IMR-90 (cell line): Measurements from ENCODE around the gene AKR7A2. TPM values are rescaled to one million over a fixed set of nuclear protein-coding genes. Genes with fewer than 3 reads are reported as not detected.

Experiments
- ATAC-seq: fragments of 200-7000 bp; cut with Tn5 transposase; 2 replicates; pipeline ENCODE4 v1.9.1; 2020; ENCODE audit warnings: low read depth, mild to moderate bottlenecking, moderate library complexity
- BruUV-seq: library from RNA; stranded (reverse); fragments of 400-500 nt; replicated peaks from 2 replicates; lab custom pipeline; 2021; lab: Mats Ljungman, UMichigan
- CTCF ChIA-PET: fragments of 300-600 bp; formaldehyde crosslinking; extraction: SDS; loops from one replicate; lab custom pipeline; 2021; ENCODE audit warnings: antibody characterized with exemption; lab: Yijun Ruan, JAX
- POLR2A ChIA-PET: fragments of 300-600 bp; sonication (Branson Sonifier 250); formaldehyde crosslinking; loops from one replicate; lab custom pipeline; 2022; ENCODE audit warnings: antibody characterized with exemption; ENCODE audit not compliant: unreplicated experiment; lab: Charles Lee
- DNase-seq: peaks from one replicate; pipeline ENCODE4 v3.0.0; 2013
- H2AFZ ChIP-seq: replicated peaks from 2 replicates; pipeline ENCODE3; 2013; ENCODE audit warnings: low read length, mild to moderate bottlenecking; ENCODE audit not compliant: poor library complexity
- H2AK5ac ChIP-seq: 2 replicates; pipeline ENCODE4 v1.6.1; 2013; ENCODE audit warnings: low read depth, low read length, inconsistent platforms
- H2AK9ac ChIP-seq: replicated peaks from 2 replicates; pipeline ENCODE3; 2013; ENCODE audit warnings: mild to moderate bottlenecking, low read depth, low read length, moderate library complexity; ENCODE audit not compliant: poor library complexity
- H2BK120ac ChIP-seq: 2 replicates; pipeline ENCODE4 v1.6.1; 2013; ENCODE audit warnings: low read depth, low read length, inconsistent platforms
- H2BK15ac ChIP-seq: 3 replicates; pipeline ENCODE4 v1.6.1; 2013; ENCODE audit warnings: low read depth, low read length, inconsistent platforms
- H2BK20ac ChIP-seq: 2 replicates; pipeline ENCODE4 v1.6.1; 2013; ENCODE audit warnings: low read depth, mild to moderate bottlenecking, inconsistent platforms, low read length, moderate library complexity
- H2BK5ac ChIP-seq: 2 replicates; pipeline ENCODE4 v1.6.1; 2013; ENCODE audit warnings: mild to moderate bottlenecking, low read depth, low read length, inconsistent platforms; ENCODE audit not compliant: poor library complexity, severe bottlenecking
- H3K14ac ChIP-seq: replicated peaks from 2 replicates; pipeline ENCODE4 v1.6.1; 2013; ENCODE audit warnings: low read depth, low read length, inconsistent platforms
- H3K18ac ChIP-seq: 2 replicates; pipeline ENCODE4 v1.6.1; 2013; ENCODE audit warnings: low read depth, low read length, control low read depth
- H3K23ac ChIP-seq: 2 replicates; pipeline ENCODE4 v1.6.1; 2013; ENCODE audit warnings: low read depth, low read length, inconsistent platforms
- H3K27ac ChIP-seq: 2 replicates; pipeline ENCODE4 v1.5.1; 2013; ENCODE audit warnings: mild to moderate bottlenecking, control low read depth, low read length; ENCODE audit not compliant: insufficient read depth
- H3K27me3 ChIP-seq: 2 replicates; pipeline ENCODE4 v1.6.1; 2013; ENCODE audit warnings: low read length; ENCODE audit not compliant: control insufficient read depth, insufficient read depth
- H3K36me3 ChIP-seq: 2 replicates; pipeline ENCODE4 v1.6.1; 2013; ENCODE audit warnings: low read length, mixed read lengths; ENCODE audit not compliant: control insufficient read depth, insufficient read depth
- H3K4ac ChIP-seq: 2 replicates; pipeline ENCODE4 v1.6.1; 2013; ENCODE audit warnings: low read depth, low read length, inconsistent platforms
- H3K4me1 ChIP-seq: 2 replicates; pipeline ENCODE4 v1.6.1; 2013; ENCODE audit warnings: low read length, mixed read lengths; ENCODE audit not compliant: control insufficient read depth, insufficient read depth
- H3K4me2 ChIP-seq: 2 replicates; pipeline ENCODE4 v1.6.1; 2013; ENCODE audit warnings: low read depth, mild to moderate bottlenecking, control low read depth, low read length, moderate library complexity
- H3K4me3 ChIP-seq: 2 replicates; pipeline ENCODE4 v1.5.1; 2013; ENCODE audit warnings: low read depth, mild to moderate bottlenecking, control low read depth, low read length, moderate library complexity; ENCODE audit not compliant: insufficient read depth
- H3K56ac ChIP-seq: 2 replicates; pipeline ENCODE4 v1.6.1; 2013; ENCODE audit warnings: low read length, inconsistent platforms; ENCODE audit not compliant: insufficient read depth; ENCODE audit errors: extremely low read depth
- H3K79me1 ChIP-seq, 2 experiments: 2 replicates each; pipeline ENCODE4 v1.6.1; 2013; ENCODE audit warnings: low read length in 2 of 2, inconsistent platforms in 1 of 2, low read depth in 1 of 2
- H3K9ac ChIP-seq: 2 replicates; pipeline ENCODE4 v1.6.1; 2013; ENCODE audit warnings: low read depth, low read length, control low read depth
- H3K9me1 ChIP-seq: 2 replicates; pipeline ENCODE4 v1.6.1; 2013; ENCODE audit warnings: low read length, inconsistent platforms; ENCODE audit not compliant: insufficient read depth
- H3K9me3 ChIP-seq: 2 replicates; pipeline ENCODE4 v1.6.1; 2013; ENCODE audit warnings: low read length; ENCODE audit not compliant: control insufficient read depth, insufficient read depth
- H4K20me1 ChIP-seq: 2 replicates; pipeline ENCODE4 v1.6.1; 2013; ENCODE audit warnings: low read length, inconsistent platforms; ENCODE audit not compliant: insufficient read depth
- H4K5ac ChIP-seq: 2 replicates; pipeline ENCODE4 v1.6.1; 2013; ENCODE audit warnings: mild to moderate bottlenecking, low read depth, low read length, control low read depth
- H4K8ac ChIP-seq, 2 experiments: 2 replicates each; pipeline ENCODE4 v1.6.1; 2013; ENCODE audit warnings: low read depth in 2 of 2, low read length in 2 of 2, control low read depth in 1 of 2, inconsistent platforms in 1 of 2
- H4K91ac ChIP-seq: 2 replicates; pipeline ENCODE4 v1.6.1; 2013; ENCODE audit warnings: low read depth, low read length, inconsistent platforms; ENCODE audit not compliant: insufficient read depth
- ELK1 ChIP-seq: fragments of 150-350 bp; IDR thresholded peaks from 2 replicates; pipeline ENCODE4 v1.6.1; 2016; ENCODE audit warnings: low read depth, mild to moderate bottlenecking, low read length, moderate library complexity, borderline replicate concordance
- FOS ChIP-seq: fragments of 150-350 bp; IDR thresholded peaks from 2 replicates; pipeline ENCODE4 v1.6.1; 2016; ENCODE audit warnings: low read depth, low read length
- MAFK ChIP-seq: IDR thresholded peaks from 2 replicates; pipeline ENCODE4 v1.6.1; 2012; ENCODE audit warnings: low read depth, low read length, improper control_type of control experiment
- MAZ ChIP-seq: IDR thresholded peaks from 2 replicates; pipeline ENCODE4 v1.6.1; 2012; ENCODE audit warnings: low read depth, mild to moderate bottlenecking, low read length, improper control_type of control experiment, moderate library complexity, borderline replicate concordance
- POLR2A ChIP-seq: IDR thresholded peaks from 2 replicates; pipeline ENCODE4 v1.6.1; 2012; ENCODE audit warnings: mild to moderate bottlenecking, low read depth, low read length
- RAD21 ChIP-seq: IDR thresholded peaks from 2 replicates; pipeline ENCODE4 v1.6.1; 2012; ENCODE audit warnings: low read length, improper control_type of control experiment
- RCOR1 ChIP-seq: IDR thresholded peaks from 2 replicates; pipeline ENCODE4 v1.6.1; 2012; ENCODE audit warnings: mild to moderate bottlenecking, low read length, improper control_type of control experiment; ENCODE audit not compliant: insufficient replicate concordance
- RFX5 ChIP-seq: IDR thresholded peaks from 2 replicates; pipeline ENCODE4 v1.8.0; 2012; ENCODE audit warnings: low read depth, mild to moderate bottlenecking, low read length, moderate library complexity
- USF2 ChIP-seq: fragments of 150-350 bp; IDR thresholded peaks from 2 replicates; pipeline ENCODE4 v1.6.1; 2017; ENCODE audit warnings: mild to moderate bottlenecking, antibody characterized with exemption, low read length, low read depth
- WGBS, 2 experiments: methylation state at CpG; one replicate each; pipeline versions ENCODE4 v1.1.5 to v1.1.7; 2013; ENCODE audit warnings: missing lambda C conversion rate in 2 of 2; ENCODE audit not compliant: insufficient read length in 1 of 2; ENCODE audit errors: extremely low coverage in 2 of 2; 5-methylcytosine and 5-hydroxymethylcytosine counted together
- dilution Hi-C: fragments of 300-500 bp; cut with HindIII; formaldehyde crosslinking; loops from one replicate; pipeline ENCODE4 v1.14.3; 2018; ENCODE audit warnings: low sequenced_read_pairs; ENCODE audit not compliant: unreplicated experiment
- in situ Hi-C: fragments of 300-500 bp; cut with MboI; formaldehyde crosslinking; loops from 3 replicates; pipeline ENCODE4 v1.14.3; 2019; ENCODE audit warnings: low sequenced_read_pairs, inconsistent platforms, mixed read lengths
- intact Hi-C: fragments of 100-400 bp; cut with micrococcal nuclease; formaldehyde crosslinking; loops from 2 replicates; pipeline ENCODE4 v1.10.0; 2022
- polyA plus RNA-seq, 3 experiments: library from polyadenylated mRNA; depleted of rRNA; stranded (reverse); fragments of >200 nt; gene quantifications; 2 replicates each; pipeline ENCODE4 v1.2.3, GENCODE V29; 2012; ENCODE audit warnings: low replicate concordance in 1 of 3
- total RNA-seq: library from RNA; depleted of rRNA; stranded (reverse); fragments of >200 nt; gene quantifications from 2 replicates; pipeline ENCODE4 v1.2.3, GENCODE V29; 2012

The AKR7A2 gene
- total and polyA plus RNA-seq, 2 of the 4 experiments (the other 2 are of a cell fraction): 55.8 to 60.2 TPM

DNA sequence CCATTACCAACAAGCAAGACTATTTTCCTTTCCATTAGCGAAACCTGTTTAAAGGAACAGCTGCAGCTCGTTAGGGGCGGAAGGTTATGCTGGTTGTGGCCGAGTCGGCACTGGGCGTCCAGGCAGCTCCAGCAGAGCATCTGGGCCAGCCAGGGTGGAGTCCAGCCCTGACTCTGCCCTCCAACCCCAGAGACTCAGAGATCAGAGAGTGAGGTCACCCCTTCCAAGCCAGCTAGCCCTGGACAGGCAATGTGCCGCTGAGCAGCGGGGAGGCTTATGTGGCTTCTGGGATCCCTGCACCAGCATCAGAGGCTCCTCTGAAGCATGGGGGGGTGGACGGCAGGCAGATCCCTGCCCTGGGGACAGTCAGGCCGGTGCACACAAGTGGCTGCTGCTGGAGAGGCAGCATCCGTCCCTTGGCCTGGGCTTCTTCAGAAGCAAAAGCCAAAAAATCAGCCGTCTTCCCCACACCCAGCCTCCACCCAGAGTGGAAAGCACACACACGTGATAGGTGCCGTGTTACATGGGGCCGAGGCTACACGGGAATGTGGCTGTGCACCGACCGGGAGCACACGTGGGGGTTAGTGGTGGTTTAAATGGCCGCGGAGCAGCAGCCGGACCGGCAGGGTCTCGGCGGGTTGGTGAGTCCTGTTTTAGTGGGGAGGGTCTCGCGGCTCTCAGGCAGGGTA is 30.3 kb upstream of the AKR7A2 start:
- Histone ChIP-seq H3K9me3 (no peaks in the 10 kb centered on the region), H3K9ac (no peak overlapping the region), H2BK15ac (no peak overlapping the region), H3K4me1 (no peaks in the 10 kb centered on the region), H4K5ac (no peak overlapping the region), H2BK120ac (no peak overlapping the region), H3K56ac (no peak overlapping the region), H3K4me2 (no peak overlapping the region), H2AK5ac (no peak overlapping the region), H2AFZ (peak overlapping the region; percentile 53), H2BK5ac (no peak overlapping the region), H4K8ac (no peak overlapping the region), H2BK20ac (no peak overlapping the region), H3K18ac (no peak overlapping the region), H3K9me1 (peaks cover 6% of the 10 kb centered on the region; the same call in 1 of the 2 replicates), H3K27me3 (no peaks in the 10 kb centered on the region), H4K91ac (no peak overlapping the region), H3K4ac (no peak overlapping the region), H3K27ac (no peak overlapping the region), H2AK9ac (no peak overlapping the region), H4K20me1 (peaks cover 36% of the 10 kb centered on the region), H3K79me1 (peaks cover 8 to 33% of the 10 kb centered on the region in 2 experiments), H3K4me3 (no peak overlapping the region), H3K14ac (no peak overlapping the region), H3K23ac (no peak overlapping the region), H3K36me3 (peaks cover 74% of the 10 kb centered on the region)
- WGBS, 2 experiments: 71% methylated on average over 5 of the region's 27 CpGs; no CpG with 5 or more reads in 1 of the 2 experiments
- TF ChIP-seq USF2 (no peak), POLR2A (no peak), FOS (no peak), RCOR1 (no peak), MAFK (no peak), ELK1 (no peak), RFX5 (no peak), RAD21 (no peak), MAZ (no peak)
- ChIA-PET CTCF (interaction anchor here (1.5 kb wide), 1 partner anchor 312 kb away, joined by 4 read pairs; no protein-coding TSS in a partner anchor), POLR2A (no interaction called here)
- intact Hi-C loops (no loop called here), dilution Hi-C loops (no loop called here), in situ Hi-C loops (loop anchor here (5.0 kb wide), 1 partner anchor 305 kb away; no protein-coding TSS in a partner anchor)
- no TSS peak for BruUV-seq
- ATAC-seq (no peak), DNase-seq (no peak)
